Measurements from ENCODE around the gene MOCOS.

DNA sequence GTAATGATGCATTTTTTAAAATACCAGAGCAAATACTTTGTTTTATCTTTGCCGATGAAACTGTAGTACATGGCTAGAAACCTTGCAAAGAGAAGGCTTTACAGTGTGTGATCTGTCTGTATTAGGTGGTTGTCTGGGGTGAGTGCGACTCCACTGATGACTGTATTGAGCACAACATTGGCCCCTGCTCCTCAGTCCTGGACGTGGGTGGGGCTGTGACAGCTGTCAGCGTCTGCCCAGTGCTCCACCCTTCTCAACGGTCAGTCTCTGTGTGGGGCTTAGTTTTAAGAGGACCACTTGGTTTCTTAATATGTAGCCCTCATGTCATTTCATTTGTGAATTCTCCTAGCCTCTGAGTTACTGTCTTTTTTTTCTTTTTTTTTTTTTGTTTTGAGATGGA, 17.4 kb upstream of the MOCOS start:
- TF ChIP-seq YY1 (tag by site-specific recombination; IDR thresholded peaks at IDR 0.05), result no peak
- no peak for TF ChIP-seq OSR2 (tag by site-specific recombination; IDR thresholded peaks at IDR 0.05)
- no peak for TF ChIP-seq ZNF175 (tag by site-specific recombination; IDR thresholded peaks at IDR 0.05)
- TF ChIP-seq, protein P1, sequence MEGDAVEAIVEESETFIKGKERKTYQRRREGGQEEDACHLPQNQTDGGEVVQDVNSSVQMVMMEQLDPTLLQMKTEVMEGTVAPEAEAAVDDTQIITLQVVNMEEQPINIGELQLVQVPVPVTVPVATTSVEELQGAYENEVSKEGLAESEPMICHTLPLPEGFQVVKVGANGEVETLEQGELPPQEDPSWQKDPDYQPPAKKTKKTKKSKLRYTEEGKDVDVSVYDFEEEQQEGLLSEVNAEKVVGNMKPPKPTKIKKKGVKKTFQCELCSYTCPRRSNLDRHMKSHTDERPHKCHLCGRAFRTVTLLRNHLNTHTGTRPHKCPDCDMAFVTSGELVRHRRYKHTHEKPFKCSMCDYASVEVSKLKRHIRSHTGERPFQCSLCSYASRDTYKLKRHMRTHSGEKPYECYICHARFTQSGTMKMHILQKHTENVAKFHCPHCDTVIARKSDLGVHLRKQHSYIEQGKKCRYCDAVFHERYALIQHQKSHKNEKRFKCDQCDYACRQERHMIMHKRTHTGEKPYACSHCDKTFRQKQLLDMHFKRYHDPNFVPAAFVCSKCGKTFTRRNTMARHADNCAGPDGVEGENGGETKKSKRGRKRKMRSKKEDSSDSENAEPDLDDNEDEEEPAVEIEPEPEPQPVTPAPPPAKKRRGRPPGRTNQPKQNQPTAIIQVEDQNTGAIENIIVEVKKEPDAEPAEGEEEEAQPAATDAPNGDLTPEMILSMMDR (tag by site-specific recombination; IDR thresholded peaks at IDR 0.05), result no peak
- TF ChIP-seq SCRT2 (tag by site-specific recombination; IDR thresholded peaks at IDR 0.05), result no peak
- TF ChIP-seq ZSCAN30 (tag by site-specific recombination; IDR thresholded peaks at IDR 0.05), result no peak
- no peak for TF ChIP-seq ZBTB48 (tag by site-specific recombination; IDR thresholded peaks at IDR 0.05)
- TF ChIP-seq ZNF549 (tag by site-specific recombination; IDR thresholded peaks at IDR 0.05), result no peak
- no peak for TF ChIP-seq ZNF324 (tag by site-specific recombination; IDR thresholded peaks at IDR 0.05)
- no peak for TF ChIP-seq ZBTB1 (tag by site-specific recombination; IDR thresholded peaks at IDR 0.05)
- TF ChIP-seq KLF1 (tag by site-specific recombination; IDR thresholded peaks at IDR 0.05), result no peak
